Measurements from ENCODE around the gene B3GNT3.

The B3GNT3 gene

GRCh38 chr19:17767559-17767958, 27.4 kb upstream of the B3GNT3 start:
- ATAC-seq (ENCODE audit: insufficient read depth, low read depth) (no peak), DNase-seq (no peak)
- H3K4me2 ChIP-seq (ENCODE audit: insufficient read depth, low read length) = no peak overlapping the region
- H3K9me3 ChIP-seq (ENCODE audit: insufficient read depth, low read length, severe bottlenecking) = no peaks in the 10 kb centered on the region
- no peak overlapping the region for H3K9ac ChIP-seq (ENCODE audit: low read depth, low read length)
- H3K4me3 ChIP-seq (ENCODE audit: low read depth in 1 of 2, low read length in 2 of 2) = no peak overlapping the region
- H3K36me3 ChIP-seq (ENCODE audit: insufficient read depth, low read length) = peaks cover 76% of the 10 kb centered on the region
- H2AFZ ChIP-seq (ENCODE audit: low read depth, low read length) = no peak overlapping the region
- TF ChIP-seq EZH2 (IDR thresholded peaks at IDR 0.05; ENCODE audit: borderline replicate concordance, low read depth, low read length, severe bottlenecking) (no peak), CTCF (IDR thresholded peaks at IDR 0.05; ENCODE audit: borderline replicate concordance, extremely low read depth, low read length, poor library complexity, severe bottlenecking) (no peak)
- no peak overlapping the region for H3K27ac ChIP-seq (ENCODE audit: low read length)
- H3K4me1 ChIP-seq (ENCODE audit: insufficient read depth, low read length) = no peaks in the 10 kb centered on the region
- H3K27me3 ChIP-seq (ENCODE audit: insufficient read depth, low read length, poor library complexity) = no peaks in the 10 kb centered on the region
- no peaks in the 10 kb centered on the region for H3K79me2 ChIP-seq (ENCODE audit: insufficient read depth, low read length)
- peaks cover 2% of the 10 kb centered on the region; the same call in 1 of the 2 replicates for H4K20me1 ChIP-seq (ENCODE audit: insufficient read depth, low read length)

GRCh38 chr19:17770613-17771012, 24.3 kb upstream of the B3GNT3 start:
- H3K79me2 ChIP-seq (ENCODE audit: insufficient read depth, low read length) = no peaks in the 10 kb centered on the region
- DNase-seq (no peak), ATAC-seq (ENCODE audit: insufficient read depth, low read depth) (no peak)
- no peak overlapping the region for H3K4me2 ChIP-seq (ENCODE audit: insufficient read depth, low read length)
- peaks cover 78% of the 10 kb centered on the region for H3K36me3 ChIP-seq (ENCODE audit: insufficient read depth, low read length)
- TF ChIP-seq CTCF (IDR thresholded peaks at IDR 0.05; ENCODE audit: borderline replicate concordance, extremely low read depth, low read length, poor library complexity, severe bottlenecking) (no peak), EZH2 (IDR thresholded peaks at IDR 0.05; ENCODE audit: borderline replicate concordance, low read depth, low read length, severe bottlenecking) (no peak)
- H3K9me3 ChIP-seq (ENCODE audit: insufficient read depth, low read length, severe bottlenecking) = no peaks in the 10 kb centered on the region
- peaks cover 3% of the 10 kb centered on the region; the same call in 1 of the 2 replicates for H4K20me1 ChIP-seq (ENCODE audit: insufficient read depth, low read length)
- H3K4me3 ChIP-seq (ENCODE audit: low read depth in 1 of 2, low read length in 2 of 2) = no peak overlapping the region
- H3K4me1 ChIP-seq (ENCODE audit: insufficient read depth, low read length) = no peaks in the 10 kb centered on the region
- H3K27ac ChIP-seq (ENCODE audit: low read length) = no peak overlapping the region
- no peaks in the 10 kb centered on the region for H3K27me3 ChIP-seq (ENCODE audit: insufficient read depth, low read length, poor library complexity)
- H3K9ac ChIP-seq (ENCODE audit: low read depth, low read length) = no peak overlapping the region
- H2AFZ ChIP-seq (ENCODE audit: low read depth, low read length) = no peak overlapping the region

- no peak overlapping the region for H3K9ac ChIP-seq (ENCODE audit: low read depth, low read length)
- H3K79me2 ChIP-seq (ENCODE audit: insufficient read depth, low read length) = no peaks in the 10 kb centered on the region
- H3K27ac ChIP-seq (ENCODE audit: low read length) = no peak overlapping the region
- H3K4me2 ChIP-seq (ENCODE audit: insufficient read depth, low read length) = no peak overlapping the region
- ATAC-seq (ENCODE audit: insufficient read depth, low read depth) = peak; percentile 37; the same call in 1 of the 3 replicates
- no peak overlapping the region for H2AFZ ChIP-seq (ENCODE audit: low read depth, low read length)
- H3K36me3 ChIP-seq (ENCODE audit: insufficient read depth, low read length) = peaks cover 79% of the 10 kb centered on the region
- TF ChIP-seq CTCF (IDR thresholded peaks at IDR 0.05; ENCODE audit: borderline replicate concordance, extremely low read depth, low read length, poor library complexity, severe bottlenecking) = no peak
- no peak for TF ChIP-seq EZH2 (IDR thresholded peaks at IDR 0.05; ENCODE audit: borderline replicate concordance, low read depth, low read length, severe bottlenecking)
- H3K4me1 ChIP-seq (ENCODE audit: insufficient read depth, low read length) = no peaks in the 10 kb centered on the region
- DNase-seq = peak; percentile 29
- H3K27me3 ChIP-seq (ENCODE audit: insufficient read depth, low read length, poor library complexity) = no peaks in the 10 kb centered on the region
- H4K20me1 ChIP-seq (ENCODE audit: insufficient read depth, low read length) = peaks cover 3% of the 10 kb centered on the region; the same call in 1 of the 2 replicates
- H3K4me3 ChIP-seq (ENCODE audit: low read depth in 1 of 2, low read length in 2 of 2) = no peak overlapping the region
- no peaks in the 10 kb centered on the region for H3K9me3 ChIP-seq (ENCODE audit: insufficient read depth, low read length, severe bottlenecking)
Observed at GRCh38 chr19:17772172-17772571, 22.8 kb upstream of the B3GNT3 start.
